PC-9 (cell line): ENCODE results near the gene ABLIM2. TPM values are rescaled to one million over a fixed set of nuclear protein-coding genes. Genes with fewer than 3 reads are reported as not detected.
A peak's percentile ranks its signal among the peaks of the same experiment; 100 is the strongest.

Experiments
- BruUV-seq: library from RNA; stranded (reverse); fragments of 400-500 nt; replicated peaks from 2 replicates; lab custom pipeline; 2021; lab: Mats Ljungman, UMichigan
- CTCF ChIA-PET: fragments of 300-600 bp; sonication (Branson Sonifier 250); formaldehyde crosslinking; loops from one replicate; lab custom pipeline; 2022; ENCODE audit warnings: antibody characterized with exemption; lab: Charles Lee
- POLR2A ChIA-PET: fragments of 300-600 bp; sonication (Branson Sonifier 250); formaldehyde crosslinking; loops from one replicate; lab custom pipeline; 2022; ENCODE audit warnings: antibody characterized with exemption; ENCODE audit not compliant: unreplicated experiment; lab: Charles Lee
- DNase-seq, 2 experiments: peaks; one replicate each; pipeline versions ENCODE4 v3.0.0 to v3.0.0-alpha.2; 2015 to 2022; ENCODE audit warnings: mixed read lengths in 1 of 2
- H2AFZ ChIP-seq: fragments of 200-600 bp; sonication (generic); 2 replicates; pipeline ENCODE4 v1.8.1; 2017; ENCODE audit warnings: antibody characterized with exemption
- H3F3A ChIP-seq: fragments of 200-600 bp; sonication (generic); 2 replicates; pipeline ENCODE4 v1.8.1; 2017; ENCODE audit warnings: antibody characterized with exemption, mild to moderate bottlenecking, low read depth; ENCODE audit not compliant: insufficient read depth
- H3K27ac ChIP-seq: fragments of 200-600 bp; sonication (generic); 2 replicates; pipeline ENCODE4 v1.6.1; 2016; ENCODE audit warnings: mixed run types
- H3K27me3 ChIP-seq: fragments of 200-600 bp; sonication (generic); 2 replicates; pipeline ENCODE4 v1.6.1; 2016; ENCODE audit warnings: low read depth, mixed run types; ENCODE audit not compliant: insufficient read depth
- H3K36me3 ChIP-seq: fragments of 200-600 bp; sonication (generic); 2 replicates; pipeline ENCODE4 v1.6.1; 2016; ENCODE audit warnings: low read depth, mixed run types
- H3K4me1 ChIP-seq: fragments of 200-600 bp; sonication (generic); replicated peaks from 2 replicates; pipeline ENCODE4 v1.6.1; 2016; ENCODE audit warnings: mixed run types; ENCODE audit not compliant: insufficient read depth
- H3K4me2 ChIP-seq: fragments of 200-600 bp; sonication (generic); 2 replicates; pipeline ENCODE4 v1.6.1; 2017; ENCODE audit warnings: mixed run types
- H3K4me3 ChIP-seq: fragments of 200-600 bp; sonication (generic); 2 replicates; pipeline ENCODE4 v1.6.1; 2016; ENCODE audit warnings: mixed run types
- H3K79me2 ChIP-seq: fragments of 200-600 bp; sonication (generic); 2 replicates; pipeline ENCODE4 v1.6.1; 2017; ENCODE audit warnings: low read depth, mixed run types
- H3K9me2 ChIP-seq: fragments of 200-600 bp; sonication (generic); 2 replicates; pipeline ENCODE4 v1.8.1; 2017; ENCODE audit warnings: mild to moderate bottlenecking; ENCODE audit not compliant: insufficient read depth
- H3K9me3 ChIP-seq: fragments of 200-600 bp; sonication (generic); 2 replicates; pipeline ENCODE4 v1.8.1; 2016; ENCODE audit warnings: low read depth; ENCODE audit not compliant: insufficient read depth
- H4K20me1 ChIP-seq: fragments of 200-600 bp; sonication (generic); 2 replicates; pipeline ENCODE4 v1.8.1; 2017; ENCODE audit not compliant: insufficient read depth
- EZH2 ChIP-seq: fragments of 200-600 bp; sonication (generic); IDR thresholded peaks from 2 replicates; pipeline ENCODE4 v1.8.0; 2017; ENCODE audit warnings: antibody characterized with exemption, low read depth
- intact Hi-C: fragments of 100-400 bp; cut with micrococcal nuclease; formaldehyde crosslinking; loops from one replicate; pipeline ENCODE4 v1.10.0; 2022; ENCODE audit not compliant: unreplicated experiment
- total RNA-seq: library from RNA; stranded (reverse); gene quantifications from 2 replicates; pipeline ENCODE4 v1.2.3, GENCODE V29; 2021
- TF ChIP-seq, protein P1 (sequence below): fragments of 200-600 bp; sonication (generic); conservative IDR thresholded peaks from 2 replicates; pipeline ENCODE4 v1.6.1; 2017; ENCODE audit warnings: mixed run types, antibody characterized with exemption, mild to moderate bottlenecking, moderate library complexity

ABLIM2 gene
- total RNA-seq, 1 experiment from 2014 or later = 1.6 TPM

DNA sequence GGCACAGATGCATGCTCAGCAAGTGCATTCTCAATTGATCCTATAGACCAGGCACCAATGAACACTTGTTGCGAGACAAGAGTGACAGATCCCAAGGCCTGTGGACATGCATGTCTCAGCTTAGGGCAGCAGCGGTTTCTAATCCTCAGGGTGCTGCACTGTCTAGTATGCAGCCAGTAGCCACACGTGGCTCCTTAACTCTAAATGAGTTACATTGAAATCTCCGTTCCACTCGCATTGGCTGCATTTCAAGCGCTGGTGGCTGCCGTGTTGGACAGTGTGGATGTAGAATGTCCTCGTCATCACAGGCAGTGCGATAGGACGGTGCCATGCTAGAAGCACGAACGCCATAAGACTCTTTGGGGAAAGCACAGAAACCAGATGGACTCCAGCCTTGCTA, 194.9 kb downstream of the ABLIM2 start:
- ChIA-PET POLR2A (no interaction called here), CTCF (no interaction called here)
- no peaks in the 10 kb centered on the region for H3K36me3 ChIP-seq
- DNase-seq = no peak
- no peaks in the 10 kb centered on the region for H3K9me2 ChIP-seq
- H3K27ac ChIP-seq = peak overlapping the region; percentile 95
- intact Hi-C loops = loop anchor here (2.0 kb wide), 2 partner anchors 15 to 39 kb away; no protein-coding TSS in a partner anchor
- peaks cover 92% of the 10 kb centered on the region for H3K4me1 ChIP-seq
- 0 out of 2 replicates have a peak, but pooled peaks cover 7% of the 10 kb centered on the region for H3K79me2 ChIP-seq
- no peaks in the 10 kb centered on the region for H4K20me1 ChIP-seq
- no peak overlapping the region for H3K4me3 ChIP-seq
- H3F3A ChIP-seq = peaks cover 63% of the 10 kb centered on the region
- peak overlapping the region; percentile 66 for H3K4me2 ChIP-seq
- TF ChIP-seq EZH2 = no peak
- TF ChIP-seq, protein P1, sequence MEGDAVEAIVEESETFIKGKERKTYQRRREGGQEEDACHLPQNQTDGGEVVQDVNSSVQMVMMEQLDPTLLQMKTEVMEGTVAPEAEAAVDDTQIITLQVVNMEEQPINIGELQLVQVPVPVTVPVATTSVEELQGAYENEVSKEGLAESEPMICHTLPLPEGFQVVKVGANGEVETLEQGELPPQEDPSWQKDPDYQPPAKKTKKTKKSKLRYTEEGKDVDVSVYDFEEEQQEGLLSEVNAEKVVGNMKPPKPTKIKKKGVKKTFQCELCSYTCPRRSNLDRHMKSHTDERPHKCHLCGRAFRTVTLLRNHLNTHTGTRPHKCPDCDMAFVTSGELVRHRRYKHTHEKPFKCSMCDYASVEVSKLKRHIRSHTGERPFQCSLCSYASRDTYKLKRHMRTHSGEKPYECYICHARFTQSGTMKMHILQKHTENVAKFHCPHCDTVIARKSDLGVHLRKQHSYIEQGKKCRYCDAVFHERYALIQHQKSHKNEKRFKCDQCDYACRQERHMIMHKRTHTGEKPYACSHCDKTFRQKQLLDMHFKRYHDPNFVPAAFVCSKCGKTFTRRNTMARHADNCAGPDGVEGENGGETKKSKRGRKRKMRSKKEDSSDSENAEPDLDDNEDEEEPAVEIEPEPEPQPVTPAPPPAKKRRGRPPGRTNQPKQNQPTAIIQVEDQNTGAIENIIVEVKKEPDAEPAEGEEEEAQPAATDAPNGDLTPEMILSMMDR = no peak
- no peaks in the 10 kb centered on the region for H3K27me3 ChIP-seq
- H3K9me3 ChIP-seq = no peaks in the 10 kb centered on the region
- BruUV-seq = no TSS peak
- no peak overlapping the region for H2AFZ ChIP-seq

DNA sequence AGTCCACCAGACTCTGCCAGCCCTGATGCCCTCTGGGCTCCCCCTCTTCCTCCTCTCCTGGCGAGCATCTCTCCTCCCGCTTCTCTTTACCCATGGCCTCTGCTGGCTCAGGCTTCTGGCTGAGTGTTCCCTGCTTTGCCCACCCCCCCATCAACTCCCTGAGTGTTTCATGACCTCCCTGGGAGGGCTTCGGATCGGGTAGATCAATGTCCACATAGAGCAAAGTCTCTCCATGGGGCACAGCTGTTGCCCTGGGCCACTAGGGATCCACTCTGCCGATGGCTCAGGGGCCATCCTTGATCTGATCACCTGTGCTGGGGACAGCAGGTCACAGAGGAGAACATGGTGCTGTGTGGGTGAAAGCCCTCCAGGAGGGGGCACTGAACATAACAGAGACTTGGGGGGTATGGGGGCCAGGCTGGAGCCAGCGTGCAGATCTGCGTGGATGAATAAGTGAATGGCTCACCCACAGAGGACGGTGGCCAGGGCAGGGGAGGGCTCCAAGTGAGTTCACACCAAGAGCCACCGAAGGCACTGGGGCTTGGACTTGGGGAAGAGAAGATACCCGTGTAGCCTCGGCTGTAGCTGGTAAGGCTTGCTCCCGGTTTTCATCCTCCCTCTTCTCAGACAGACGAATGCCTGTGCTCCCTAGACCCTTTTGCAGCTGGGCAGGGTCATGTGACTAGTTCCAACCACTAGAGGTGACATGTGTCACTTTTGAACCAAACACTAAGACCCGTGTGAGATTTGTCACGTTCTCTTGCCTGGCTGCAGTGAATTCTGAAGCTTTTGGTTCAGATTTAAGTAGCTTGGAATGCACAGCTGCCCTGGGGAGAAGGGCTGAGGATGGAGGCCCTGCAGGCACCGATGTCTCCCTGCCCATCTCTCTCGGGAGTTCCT, 195.8 kb downstream of the ABLIM2 start:
- Histone ChIP-seq H3K27me3 (no peaks in the 10 kb centered on the region), H3K9me3 (no peaks in the 10 kb centered on the region), H2AFZ (no peak overlapping the region), H3K36me3 (no peaks in the 10 kb centered on the region), H3K4me3 (no peak overlapping the region), H3F3A (peaks cover 55% of the 10 kb centered on the region), H3K9me2 (no peaks in the 10 kb centered on the region), H3K79me2 (no peaks in the 10 kb centered on the region), H3K4me1 (peaks cover 92% of the 10 kb centered on the region), H4K20me1 (no peaks in the 10 kb centered on the region), H3K27ac (no peak overlapping the region), H3K4me2 (no peak overlapping the region)
- ChIA-PET POLR2A (no interaction called here), CTCF (no interaction called here)
- no peak for DNase-seq
- no TSS peak for BruUV-seq
- intact Hi-C loops = no loop called here
- TF ChIP-seq EZH2 = no peak
- TF ChIP-seq, protein P1 = no peak

DNA sequence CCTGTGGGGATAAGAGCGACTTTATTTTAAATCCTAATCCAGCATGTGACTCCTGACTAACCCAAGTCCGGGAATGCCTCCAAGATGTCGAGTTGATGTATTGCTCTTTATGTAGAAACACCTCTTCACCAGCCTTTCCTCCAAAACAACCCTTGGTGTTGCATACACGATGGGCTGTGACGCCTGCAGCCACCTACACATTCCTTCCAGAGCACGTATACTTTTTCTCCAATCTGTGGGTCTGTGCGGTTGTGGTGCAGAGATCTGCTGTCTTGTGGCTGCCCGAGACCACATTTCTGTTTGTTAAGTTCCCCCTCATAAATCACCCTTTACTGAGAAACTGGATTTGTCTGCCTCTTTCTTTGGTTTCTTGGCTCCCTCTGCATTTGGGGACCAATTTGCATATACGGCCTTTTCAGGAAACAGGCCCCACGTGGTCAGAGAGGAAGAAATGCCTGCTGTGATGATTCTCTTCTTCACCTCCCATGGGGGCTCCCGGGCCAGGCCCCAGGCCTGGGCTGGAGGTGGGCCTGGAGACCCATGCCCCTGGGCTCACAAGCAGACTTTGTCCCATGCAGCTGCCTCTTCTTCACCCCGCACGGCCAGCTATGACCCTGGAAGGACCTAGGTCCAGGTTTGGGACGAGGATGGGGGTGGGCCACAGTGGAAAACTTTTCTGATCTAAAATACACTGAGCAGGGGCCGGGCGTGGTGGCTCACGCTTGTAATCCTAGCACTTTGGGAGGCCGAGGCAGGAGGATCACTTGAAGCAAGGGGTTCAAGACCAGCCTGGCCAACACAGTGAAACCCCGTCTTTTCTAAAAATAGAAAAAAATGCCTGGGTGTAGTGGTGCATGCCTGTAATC, 197.6 kb downstream of the ABLIM2 start:
- H2AFZ ChIP-seq = no peak overlapping the region

More for the DNA sequence above, 197.6 kb downstream of the ABLIM2 start:
- Histone ChIP-seq H3K27me3 (no peaks in the 10 kb centered on the region), H3K4me2 (peak overlapping the region; percentile 41), H3K9me3 (no peaks in the 10 kb centered on the region), H3F3A (peaks cover 66% of the 10 kb centered on the region), H3K27ac (peak overlapping the region; percentile 75), H3K4me1 (peaks cover 94% of the 10 kb centered on the region), H3K4me3 (no peak overlapping the region; the same call in 1 of the 2 replicates), H3K9me2 (no peaks in the 10 kb centered on the region), H3K79me2 (no peaks in the 10 kb centered on the region), H4K20me1 (no peaks in the 10 kb centered on the region), H3K36me3 (no peaks in the 10 kb centered on the region)
- TF ChIP-seq EZH2 = no peak
- ChIA-PET POLR2A (no interaction called here), CTCF (no interaction called here)
- intact Hi-C loops = no loop called here
- BruUV-seq = no TSS peak
- peak; percentile 75 to 96 for DNase-seq
